Measurements from ENCODE around the gene LEPROT. TPM values are rescaled to one million over a fixed set of nuclear protein-coding genes. Genes with fewer than 3 reads are reported as not detected.
"Not testable (repeated sequence)": the region's sequence is repeated elsewhere in the genome, so short reads cannot be mapped to it uniquely, and the experiment has no call there.

Gene LEPROT, protein sequence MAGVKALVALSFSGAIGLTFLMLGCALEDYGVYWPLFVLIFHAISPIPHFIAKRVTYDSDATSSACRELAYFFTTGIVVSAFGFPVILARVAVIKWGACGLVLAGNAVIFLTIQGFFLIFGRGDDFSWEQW
- total RNA-seq (2014; rRNA removed; shearing (Covaris generic)), result 62.6 and 64.1 TPM in 2 replicates

DNA sequence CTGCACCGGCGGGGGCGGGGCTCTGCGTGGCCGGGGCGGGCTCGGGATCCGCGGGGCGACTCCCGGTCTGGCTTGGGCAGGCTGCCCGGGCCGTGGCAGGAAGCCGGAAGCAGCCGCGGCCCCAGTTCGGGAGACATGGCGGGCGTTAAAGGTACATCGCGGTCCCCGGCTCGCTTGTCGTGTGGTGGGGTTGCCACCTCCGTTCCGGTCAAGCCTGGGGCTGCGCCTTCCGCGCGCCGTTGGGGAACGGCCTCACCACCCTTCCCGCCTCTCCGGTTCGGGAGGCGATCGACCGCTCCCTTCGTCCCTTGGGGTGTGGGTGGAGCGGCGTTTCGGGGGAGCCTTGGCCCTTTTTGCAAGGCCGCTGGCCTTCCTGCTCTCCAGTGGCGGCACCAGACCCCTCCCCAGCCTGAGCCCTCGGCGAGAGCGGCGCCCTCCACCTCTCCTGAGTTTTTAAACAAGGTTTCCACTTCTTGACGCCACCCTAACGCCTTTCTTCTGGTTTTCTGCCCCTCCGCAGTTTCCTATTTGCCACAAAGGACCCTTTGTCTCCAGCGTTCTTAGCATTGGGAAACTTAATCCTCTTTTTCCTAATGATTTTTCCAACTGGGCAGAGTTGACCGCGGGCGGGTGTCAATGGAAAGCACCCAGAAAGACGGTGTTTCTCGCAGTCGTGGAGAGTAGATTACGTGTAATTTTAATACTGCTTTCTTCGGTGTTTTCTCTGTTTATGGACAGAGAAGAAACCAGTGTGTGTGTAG is at the start of gene LEPROT, which contains the start of gene LEPR:
LEPROT (plus strand) TSS at position 79 of the 761 bp plus-strand sequence; CDS start at position 136, 57 bp downstream.
LEPR (plus strand) TSS at position 79 of the 761 bp plus-strand sequence. CDS start 144,898 bp downstream, outside the sequence.
- peak; percentile 22 for DNase-seq (ENCODE audit: low spot score)

DNA sequence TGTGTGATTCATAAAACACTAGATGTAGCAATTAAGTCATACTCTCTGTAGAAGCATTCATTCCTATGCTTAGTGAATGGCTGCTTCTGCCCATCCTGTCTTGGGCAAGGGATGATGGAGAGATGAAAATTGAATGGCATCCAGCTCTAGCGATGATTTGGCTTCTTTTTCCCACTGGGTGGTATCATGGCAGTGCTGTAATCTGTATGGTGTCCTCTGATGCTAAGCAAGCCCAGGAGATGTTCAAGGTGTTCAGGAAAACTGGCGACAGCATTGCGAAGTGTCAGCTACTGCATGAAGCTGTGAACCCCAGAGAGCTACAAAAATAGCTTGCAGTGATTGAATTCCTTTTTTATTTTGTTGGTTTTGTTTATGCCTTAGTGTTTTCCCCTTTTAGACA is 48.9 kb upstream of the LEPROT start:
- DNase-seq (ENCODE audit: low spot score), result no peak

DNA sequence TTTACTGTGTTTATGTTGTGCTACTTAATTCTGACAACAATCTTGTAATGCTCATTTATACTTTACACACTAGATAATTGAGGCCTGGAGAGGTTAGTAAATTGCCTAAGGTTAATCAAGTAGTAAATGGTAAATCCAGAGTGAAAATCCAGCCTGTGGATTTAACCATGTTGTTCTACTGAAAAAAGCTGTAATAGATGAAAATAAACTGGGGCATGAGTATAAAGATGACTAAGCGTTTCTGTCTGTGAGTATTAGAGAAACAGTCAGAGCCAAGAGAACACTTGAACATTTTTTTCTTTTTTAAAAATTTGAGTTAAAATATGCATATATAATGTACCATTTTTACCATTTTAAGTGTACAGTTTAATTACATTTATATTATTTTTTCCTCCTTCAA is 47.9 kb upstream of the LEPROT start:
- DNase-seq (ENCODE audit: low spot score), result no peak

DNA sequence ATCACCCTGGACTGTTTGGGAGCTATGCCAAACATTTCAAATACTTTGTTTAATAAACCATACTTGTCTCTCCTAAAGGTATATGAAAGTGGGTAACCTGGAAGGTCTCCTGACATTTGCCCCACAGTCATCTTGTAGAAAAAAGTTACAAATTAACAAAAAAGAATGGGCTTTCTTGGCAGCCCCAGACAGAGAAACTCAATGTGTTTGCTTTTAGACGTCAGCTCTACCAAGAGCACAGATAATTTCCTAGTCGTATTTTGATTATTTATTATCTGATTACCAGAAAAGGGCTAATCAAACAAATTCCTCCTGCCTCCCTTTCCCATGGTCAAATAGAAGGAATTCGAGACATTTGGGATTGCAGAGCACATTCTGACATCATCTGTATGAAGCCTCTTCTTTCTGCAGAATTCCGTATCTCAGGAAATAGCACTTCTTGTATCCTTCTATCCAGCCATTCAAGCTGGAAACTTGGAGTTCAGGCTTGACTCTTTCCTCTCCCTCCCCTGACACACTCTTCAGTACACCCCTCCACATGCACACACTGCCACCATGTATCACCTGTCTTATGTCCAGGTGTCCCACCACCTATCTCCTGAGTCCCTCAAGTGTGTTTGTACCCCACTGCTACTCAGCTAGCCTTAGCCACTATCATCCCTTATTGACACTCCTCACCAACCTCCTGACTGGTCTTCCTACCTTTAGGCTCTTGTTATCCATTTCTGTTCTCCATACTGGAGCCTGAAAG is 42.8 kb upstream of the LEPROT start:
- no peak for DNase-seq (ENCODE audit: low spot score)

GRCh38 chr1:65378247-65378946 is 42.1 kb upstream of the LEPROT start:
- DNase-seq (ENCODE audit: low spot score), result no peak

- not testable (repeated sequence) for DNase-seq (ENCODE audit: low spot score)
Observed at GRCh38 chr1:65384426-65384825, 36.0 kb upstream of the LEPROT start.

DNA sequence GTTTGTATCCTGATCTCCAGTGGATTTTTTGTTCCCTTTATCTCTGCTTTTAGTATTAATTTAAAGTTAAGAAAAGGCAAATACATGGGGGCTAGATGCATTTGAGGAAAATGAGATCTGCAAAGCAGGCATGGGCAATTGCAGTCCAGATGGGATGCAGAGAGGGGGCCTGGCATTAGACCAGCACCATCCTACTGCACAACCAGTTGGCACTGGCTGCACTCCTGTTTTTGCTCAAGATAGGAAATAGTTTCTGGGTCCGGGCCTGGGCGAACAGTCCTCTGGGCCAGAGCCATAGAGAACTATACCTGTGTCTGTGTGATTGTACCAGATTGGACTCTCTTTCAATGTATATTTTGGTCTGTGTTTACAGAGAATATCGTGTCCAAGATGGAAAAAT is 34.0 kb upstream of the LEPROT start:
- no peak for DNase-seq (ENCODE audit: low spot score)

DNA sequence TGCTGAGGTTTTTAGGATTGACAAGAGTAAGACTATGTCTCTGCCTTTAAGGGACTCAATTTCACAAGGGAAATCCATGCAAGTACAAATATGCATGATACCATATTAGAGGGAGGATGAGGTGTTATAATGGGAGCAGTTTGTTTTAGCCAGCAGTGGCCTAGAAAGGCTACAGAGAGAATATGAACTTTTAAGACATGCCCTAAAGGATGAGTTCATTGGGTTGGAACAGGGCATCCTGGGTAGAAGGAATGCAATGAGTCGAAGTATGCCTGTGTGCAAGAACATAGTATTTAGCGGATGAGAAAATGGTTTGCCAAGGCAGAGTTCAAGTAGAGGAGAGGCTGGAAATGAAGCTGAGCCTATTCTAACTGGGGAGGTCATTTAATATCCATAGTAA is 32.6 kb upstream of the LEPROT start:
- DNase-seq (ENCODE audit: low spot score), result no peak

GRCh38 chr1:65388908-65389695 is 31.4 kb upstream of the LEPROT start:
- DNase-seq (ENCODE audit: low spot score), result peak; percentile 8

DNA sequence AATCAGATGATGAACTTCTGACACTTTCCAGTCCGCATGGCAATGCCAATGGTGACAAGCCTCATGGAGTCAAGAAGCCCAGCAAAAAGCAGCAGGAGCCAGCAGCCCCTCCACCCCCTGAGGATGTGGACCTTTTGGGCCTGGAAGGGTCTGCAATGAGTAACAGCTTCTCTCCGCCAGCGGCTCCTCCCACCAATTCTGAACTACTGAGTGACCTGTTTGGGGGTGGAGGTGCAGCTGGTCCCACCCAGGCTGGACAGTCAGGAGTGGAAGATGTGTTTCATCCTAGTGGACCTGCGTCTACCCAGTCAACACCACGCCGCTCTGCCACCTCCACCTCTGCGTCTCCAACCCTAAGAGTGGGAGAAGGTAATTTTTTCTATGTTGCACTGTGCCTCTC is 28.0 kb upstream of the LEPROT start:
- DNase-seq (ENCODE audit: low spot score), result no peak

- peak; percentile 50 for DNase-seq (ENCODE audit: low spot score)
Observed at GRCh38 chr1:65393347-65393746, 27.1 kb upstream of the LEPROT start.

DNA sequence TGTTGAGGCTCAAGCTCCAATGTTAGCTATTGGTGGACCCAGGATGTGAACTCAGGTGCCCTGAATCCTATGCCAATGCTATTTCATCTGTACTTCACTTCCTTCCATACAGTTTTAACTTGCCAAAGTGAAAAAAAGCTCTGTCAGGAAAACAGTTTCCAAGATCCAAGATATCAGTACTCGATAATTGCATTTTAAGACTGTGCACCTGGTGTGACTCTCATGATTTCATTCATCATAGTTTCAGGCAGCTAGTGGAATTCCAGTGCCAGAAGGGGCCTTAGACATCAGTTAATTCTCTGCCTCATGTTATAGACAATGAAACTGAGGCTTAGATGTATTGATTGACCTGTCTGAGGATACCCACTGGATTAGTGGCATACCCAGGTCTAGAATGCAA is 26.5 kb upstream of the LEPROT start:
- DNase-seq (ENCODE audit: low spot score), result no peak

GRCh38 chr1:65395887-65396612 is 24.4 kb upstream of the LEPROT start:
- DNase-seq (ENCODE audit: low spot score), result peak; percentile 18

- no peak for DNase-seq (ENCODE audit: low spot score)
Observed at GRCh38 chr1:65398083-65398482, 22.4 kb upstream of the LEPROT start.

GRCh38 chr1:65399003-65399402 is 21.5 kb upstream of the LEPROT start:
- DNase-seq (ENCODE audit: low spot score), result no peak

GRCh38 chr1:65401612-65402011 is 18.9 kb upstream of the LEPROT start:
- DNase-seq (ENCODE audit: low spot score), result no peak

GRCh38 chr1:65404941-65405340 is 15.5 kb upstream of the LEPROT start:
- DNase-seq (ENCODE audit: low spot score), result no peak

DNA sequence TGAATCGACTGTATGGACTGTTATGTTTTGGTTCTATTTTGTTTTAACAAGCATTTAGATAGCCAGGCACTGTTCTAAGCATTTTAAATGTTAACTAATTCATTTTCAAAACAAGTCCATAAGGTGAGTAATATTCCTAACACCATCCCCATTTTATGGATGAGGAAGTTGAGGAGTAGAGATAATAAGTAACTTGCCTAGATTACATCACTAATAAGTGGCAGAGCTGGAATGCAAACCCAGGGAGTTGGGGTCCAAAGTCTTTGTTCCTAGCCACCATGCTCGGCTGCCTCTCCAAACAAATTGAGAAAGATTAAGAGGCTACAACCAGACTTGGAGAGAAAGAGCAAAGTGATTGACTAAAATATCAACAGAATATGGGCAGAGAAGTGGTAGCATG is 12.6 kb upstream of the LEPROT start:
- DNase-seq (ENCODE audit: low spot score), result no peak

- no peak for DNase-seq (ENCODE audit: low spot score)
Observed at GRCh38 chr1:65409314-65409713, 11.2 kb upstream of the LEPROT start.

- DNase-seq (ENCODE audit: low spot score), result no peak
Observed at GRCh38 chr1:65409816-65410326, 10.6 kb upstream of the LEPROT start.
